NB4 (cell line): ENCODE data around the gene SMU1.

Source experiments
- DNase-seq: peaks from one replicate; pipeline ENCODE4 v3.0.0; 2010; ENCODE audit warnings: low read depth
- H3K4me3 ChIP-seq: one replicate; pipeline ENCODE4 v1.5.1; 2011; ENCODE audit warnings: mild to moderate bottlenecking, low read depth, low read length, moderate library complexity
- MAX ChIP-seq: IDR thresholded peaks from 2 replicates; pipeline ENCODE4 v1.6.1; 2011; ENCODE audit warnings: low read depth, low read length
- MYC ChIP-seq: IDR thresholded peaks from 2 replicates; pipeline ENCODE4 v1.6.1; 2011; ENCODE audit warnings: low read depth, low read length
- POLR2A ChIP-seq: IDR thresholded peaks from 2 replicates; pipeline ENCODE4 v1.6.1; 2011; ENCODE audit warnings: mild to moderate bottlenecking; ENCODE audit not compliant: insufficient read length; ENCODE audit errors: extremely low read depth
- TF ChIP-seq, protein P1 (sequence below): IDR thresholded peaks from one replicate; pipeline ENCODE4 v1.5.1; 2012; ENCODE audit warnings: low read depth, low read length

The SMU1 gene

DNA sequence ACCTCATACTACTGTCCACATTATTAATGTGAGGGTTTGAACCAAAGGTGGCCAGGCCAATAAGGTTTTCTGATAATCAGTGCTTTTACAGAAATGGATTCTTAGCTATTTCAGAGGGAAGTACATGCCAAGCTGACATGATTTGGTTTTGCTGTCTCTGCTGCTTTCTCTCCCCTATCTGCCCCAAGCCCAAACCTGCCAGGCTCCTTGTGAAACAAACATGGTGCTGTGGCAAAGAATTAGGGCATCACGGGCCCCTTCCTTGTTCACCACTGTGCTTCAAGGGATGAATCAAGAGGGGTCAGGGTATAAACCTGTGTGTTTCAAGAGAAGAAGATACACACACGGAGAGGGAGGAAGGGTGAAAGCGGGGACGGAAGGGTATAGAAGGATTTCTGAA, 41.3 kb upstream of the SMU1 start:
- no peak for TF ChIP-seq POLR2A
- no peak for TF ChIP-seq MAX
- TF ChIP-seq, protein P1, sequence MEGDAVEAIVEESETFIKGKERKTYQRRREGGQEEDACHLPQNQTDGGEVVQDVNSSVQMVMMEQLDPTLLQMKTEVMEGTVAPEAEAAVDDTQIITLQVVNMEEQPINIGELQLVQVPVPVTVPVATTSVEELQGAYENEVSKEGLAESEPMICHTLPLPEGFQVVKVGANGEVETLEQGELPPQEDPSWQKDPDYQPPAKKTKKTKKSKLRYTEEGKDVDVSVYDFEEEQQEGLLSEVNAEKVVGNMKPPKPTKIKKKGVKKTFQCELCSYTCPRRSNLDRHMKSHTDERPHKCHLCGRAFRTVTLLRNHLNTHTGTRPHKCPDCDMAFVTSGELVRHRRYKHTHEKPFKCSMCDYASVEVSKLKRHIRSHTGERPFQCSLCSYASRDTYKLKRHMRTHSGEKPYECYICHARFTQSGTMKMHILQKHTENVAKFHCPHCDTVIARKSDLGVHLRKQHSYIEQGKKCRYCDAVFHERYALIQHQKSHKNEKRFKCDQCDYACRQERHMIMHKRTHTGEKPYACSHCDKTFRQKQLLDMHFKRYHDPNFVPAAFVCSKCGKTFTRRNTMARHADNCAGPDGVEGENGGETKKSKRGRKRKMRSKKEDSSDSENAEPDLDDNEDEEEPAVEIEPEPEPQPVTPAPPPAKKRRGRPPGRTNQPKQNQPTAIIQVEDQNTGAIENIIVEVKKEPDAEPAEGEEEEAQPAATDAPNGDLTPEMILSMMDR = no peak
- no peak for TF ChIP-seq MYC
- H3K4me3 ChIP-seq = no peak overlapping the region
- DNase-seq = no peak

DNA sequence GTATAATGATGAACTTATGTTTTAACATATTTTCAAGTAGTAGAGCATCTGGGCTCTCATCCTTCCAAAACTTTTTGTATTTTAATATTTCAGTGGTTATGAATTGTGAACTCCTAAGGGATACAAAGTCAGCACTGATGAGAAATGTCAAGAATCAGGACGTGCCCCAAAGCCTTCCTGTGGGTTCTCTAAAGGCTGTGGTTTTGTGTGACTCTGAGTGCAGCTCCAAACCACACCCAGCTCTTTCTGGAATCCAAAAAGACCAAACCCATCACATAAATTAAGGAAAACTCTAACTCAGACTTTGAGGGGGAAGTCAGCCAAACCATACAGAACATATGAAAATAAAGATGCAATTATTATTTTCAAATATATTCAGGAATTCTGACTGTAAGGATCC, 40.8 kb upstream of the SMU1 start:
- no peak overlapping the region for H3K4me3 ChIP-seq
- TF ChIP-seq MYC (no peak), MAX (no peak), POLR2A (no peak)
- TF ChIP-seq, protein P1 = no peak
- DNase-seq = no peak

GRCh38 chr9:33116860-33117259, 40.4 kb upstream of the SMU1 start:
- peak; percentile 33 for DNase-seq
- no peak overlapping the region for H3K4me3 ChIP-seq
- no peak for TF ChIP-seq MYC
- TF ChIP-seq POLR2A = no peak
- TF ChIP-seq MAX = no peak
- TF ChIP-seq, protein P1 = no peak

GRCh38 chr9:33114746-33115145, 38.3 kb upstream of the SMU1 start:
- no peak overlapping the region for H3K4me3 ChIP-seq
- TF ChIP-seq MAX = no peak
- TF ChIP-seq, protein P1 = no peak
- TF ChIP-seq MYC = no peak
- no peak for TF ChIP-seq POLR2A
- DNase-seq = no peak

- no peak for DNase-seq
- no peak overlapping the region for H3K4me3 ChIP-seq
- no peak for TF ChIP-seq POLR2A
- no peak for TF ChIP-seq MAX
- TF ChIP-seq MYC = no peak
- TF ChIP-seq, protein P1 = no peak
These were observed 37.5 kb upstream of the SMU1 start for GRCh38 chr9:33113799-33114547.
